GM19238 (cell line): ENCODE data around the gene BDKRB1.

ENCODE experiments used
- DNase-seq: peaks from one replicate; pipeline ENCODE4 v3.0.0; 2011; ENCODE audit warnings: low spot score; ENCODE audit not compliant: insufficient read length

Gene BDKRB1

GRCh38 chr14:96255501-96256366, at the start of gene BDKRB1:
BDKRB1 (plus strand) TSS chr14:96256210; CDS start chr14:96263683, 7,473 bp downstream.
- DNase-seq, result no peak

GRCh38 chr14:96206461-96206860, 49.5 kb upstream of the BDKRB1 start:
- no peak for DNase-seq

- no peak for DNase-seq
Observed at GRCh38 chr14:96207686-96208085, 48.3 kb upstream of the BDKRB1 start.

GRCh38 chr14:96208739-96209138, 47.3 kb upstream of the BDKRB1 start:
- DNase-seq, result no peak

GRCh38 chr14:96212140-96212539, 43.9 kb upstream of the BDKRB1 start:
- DNase-seq, result no peak

- no peak for DNase-seq
Observed at GRCh38 chr14:96212896-96213295, 43.1 kb upstream of the BDKRB1 start.

- DNase-seq, result no peak
Observed at GRCh38 chr14:96213871-96214465, 42.0 kb upstream of the BDKRB1 start.

- no peak for DNase-seq
Observed at GRCh38 chr14:96214793-96215192, 41.2 kb upstream of the BDKRB1 start.

GRCh38 chr14:96215452-96216244, 40.4 kb upstream of the BDKRB1 start:
- no peak for DNase-seq

GRCh38 chr14:96216627-96217026, 39.4 kb upstream of the BDKRB1 start:
- no peak for DNase-seq

GRCh38 chr14:96217376-96217913, 38.6 kb upstream of the BDKRB1 start:
- DNase-seq, result no peak

- DNase-seq, result no peak
Observed at GRCh38 chr14:96221109-96221650, 34.8 kb upstream of the BDKRB1 start.

GRCh38 chr14:96221841-96222240, 34.2 kb upstream of the BDKRB1 start:
- DNase-seq, result no peak

GRCh38 chr14:96224480-96225096, 31.4 kb upstream of the BDKRB1 start:
- DNase-seq, result no peak

GRCh38 chr14:96225213-96225612, 30.8 kb upstream of the BDKRB1 start:
- no peak for DNase-seq

- no peak for DNase-seq
Observed at GRCh38 chr14:96225745-96226151, 30.3 kb upstream of the BDKRB1 start.

GRCh38 chr14:96227428-96227827, 28.6 kb upstream of the BDKRB1 start:
- no peak for DNase-seq

GRCh38 chr14:96229315-96229714, 26.7 kb upstream of the BDKRB1 start:
- DNase-seq, result no peak

- DNase-seq, result no peak
Observed at GRCh38 chr14:96231056-96231455, 25.0 kb upstream of the BDKRB1 start.

GRCh38 chr14:96231526-96232130, 24.4 kb upstream of the BDKRB1 start:
- DNase-seq, result no peak

- no peak for DNase-seq
Observed at GRCh38 chr14:96232506-96232905, 23.5 kb upstream of the BDKRB1 start.
